ENCODE measurements around the gene DDX3Y. TPM values are rescaled to one million over a fixed set of nuclear protein-coding genes. Genes with fewer than 3 reads are reported as not detected.
A peak's percentile ranks its signal among the peaks of the same experiment; 100 is the strongest.

The DDX3Y gene
- polyA plus RNA-seq, 1 experiment, result 44.8 TPM

DNA sequence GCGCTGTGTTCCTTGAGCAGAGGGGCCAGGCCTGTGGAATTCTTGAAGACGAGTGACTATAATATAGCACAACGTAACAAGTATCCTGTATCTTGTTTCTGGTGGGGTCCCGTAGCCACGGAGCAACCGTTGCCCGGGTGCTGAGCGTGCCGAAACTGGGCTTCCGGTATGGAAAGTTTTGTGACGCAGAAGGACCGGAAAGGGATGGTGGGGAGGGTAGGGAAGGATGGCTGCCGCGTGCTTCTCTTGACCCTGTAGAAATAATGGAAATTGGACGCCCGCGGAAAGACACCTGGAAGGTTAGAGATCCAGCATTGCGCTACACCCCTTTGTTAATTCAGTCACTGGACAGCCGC lies 827 bp downstream of the DDX3Y start:
- H3K4me3 ChIP-seq (ENCODE audit: low read depth, low read length), result peak overlapping the region; percentile 85
- TF ChIP-seq, protein P1, sequence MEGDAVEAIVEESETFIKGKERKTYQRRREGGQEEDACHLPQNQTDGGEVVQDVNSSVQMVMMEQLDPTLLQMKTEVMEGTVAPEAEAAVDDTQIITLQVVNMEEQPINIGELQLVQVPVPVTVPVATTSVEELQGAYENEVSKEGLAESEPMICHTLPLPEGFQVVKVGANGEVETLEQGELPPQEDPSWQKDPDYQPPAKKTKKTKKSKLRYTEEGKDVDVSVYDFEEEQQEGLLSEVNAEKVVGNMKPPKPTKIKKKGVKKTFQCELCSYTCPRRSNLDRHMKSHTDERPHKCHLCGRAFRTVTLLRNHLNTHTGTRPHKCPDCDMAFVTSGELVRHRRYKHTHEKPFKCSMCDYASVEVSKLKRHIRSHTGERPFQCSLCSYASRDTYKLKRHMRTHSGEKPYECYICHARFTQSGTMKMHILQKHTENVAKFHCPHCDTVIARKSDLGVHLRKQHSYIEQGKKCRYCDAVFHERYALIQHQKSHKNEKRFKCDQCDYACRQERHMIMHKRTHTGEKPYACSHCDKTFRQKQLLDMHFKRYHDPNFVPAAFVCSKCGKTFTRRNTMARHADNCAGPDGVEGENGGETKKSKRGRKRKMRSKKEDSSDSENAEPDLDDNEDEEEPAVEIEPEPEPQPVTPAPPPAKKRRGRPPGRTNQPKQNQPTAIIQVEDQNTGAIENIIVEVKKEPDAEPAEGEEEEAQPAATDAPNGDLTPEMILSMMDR (IDR thresholded peaks at IDR 0.05; ENCODE audit: low read depth, low read length), result no peak

GRCh38 chrY:12905895-12906294 lies 1.2 kb downstream of the DDX3Y start:
- Histone ChIP-seq H3K27me3 (ENCODE audit: control insufficient read depth, insufficient read depth, low read length) (no peaks in the 10 kb centered on the region), H3K4me3 (ENCODE audit: low read depth, low read length) (peak overlapping the region; percentile 85), H3K27ac (ENCODE audit: low read depth, low read length) (peak overlapping the region; percentile 99), H3K9me3 (ENCODE audit: control insufficient read depth, insufficient read depth, low read length) (peaks cover 6% of the 10 kb centered on the region; the same call in 1 of the 2 replicates)
- ChIA-PET CTCF (no interaction called here), POLR2A (no interaction called here)
- no peak for DNase-seq (ENCODE audit: low read depth, low spot score)
- TF ChIP-seq, protein P1 (IDR thresholded peaks at IDR 0.05; ENCODE audit: low read depth, low read length), result no peak

More for the DNA sequence above, 827 bp downstream of the DDX3Y start:
- Histone ChIP-seq H3K27me3 (ENCODE audit: control insufficient read depth, insufficient read depth, low read length) (no peaks in the 10 kb centered on the region), H3K27ac (ENCODE audit: low read depth, low read length) (peak overlapping the region; percentile 99), H3K9me3 (ENCODE audit: control insufficient read depth, insufficient read depth, low read length) (peaks cover 6% of the 10 kb centered on the region; the same call in 1 of the 2 replicates)
- CTCF ChIA-PET, result no interaction called here
- peak; percentile 29 for DNase-seq (ENCODE audit: low read depth, low spot score)
- POLR2A ChIA-PET, result no interaction called here

DNA sequence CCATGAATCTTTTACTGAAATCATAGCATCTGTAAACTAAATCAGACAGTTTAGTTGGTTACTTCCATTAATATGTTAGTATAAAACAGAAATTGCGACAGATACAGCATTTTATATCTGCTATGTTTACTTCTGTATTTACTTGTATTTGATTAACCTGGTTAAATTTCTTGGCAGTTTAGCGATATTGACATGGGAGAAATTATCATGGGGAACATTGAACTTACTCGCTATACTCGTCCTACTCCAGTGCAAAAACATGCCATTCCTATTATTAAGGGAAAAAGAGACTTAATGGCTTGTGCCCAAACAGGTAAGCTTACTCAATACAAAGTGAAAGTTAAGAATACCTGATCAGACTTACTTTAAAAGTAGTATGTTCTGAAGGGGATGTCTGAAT lies 8.9 kb downstream of the DDX3Y start:
- H3K9me3 ChIP-seq (ENCODE audit: control insufficient read depth, insufficient read depth, low read length), result no peaks in the 10 kb centered on the region
- POLR2A ChIA-PET, result no interaction called here
- no peak for DNase-seq (ENCODE audit: low read depth, low spot score)
- TF ChIP-seq, protein P1 (IDR thresholded peaks at IDR 0.05; ENCODE audit: low read depth, low read length), result no peak
- H3K27ac ChIP-seq (ENCODE audit: low read depth, low read length), result no peak overlapping the region
- H3K27me3 ChIP-seq (ENCODE audit: control insufficient read depth, insufficient read depth, low read length), result no peaks in the 10 kb centered on the region
- no peak overlapping the region for H3K4me3 ChIP-seq (ENCODE audit: low read depth, low read length)
- CTCF ChIA-PET, result no interaction called here

GRCh38 chrY:12928043-12928442 lies 23.4 kb downstream of the DDX3Y start:
- TF ChIP-seq, protein P1 (IDR thresholded peaks at IDR 0.05; ENCODE audit: low read depth, low read length), result peak; percentile 17; the same call in 1 of the 2 replicates
- CTCF ChIA-PET, result no interaction called here
- Histone ChIP-seq H3K27ac (ENCODE audit: low read depth, low read length) (no peak overlapping the region), H3K9me3 (ENCODE audit: control insufficient read depth, insufficient read depth, low read length) (no peaks in the 10 kb centered on the region), H3K4me3 (ENCODE audit: low read depth, low read length) (no peak overlapping the region), H3K27me3 (ENCODE audit: control insufficient read depth, insufficient read depth, low read length) (no peaks in the 10 kb centered on the region)
- no peak for DNase-seq (ENCODE audit: low read depth, low spot score)
- POLR2A ChIA-PET, result no interaction called here

DNA sequence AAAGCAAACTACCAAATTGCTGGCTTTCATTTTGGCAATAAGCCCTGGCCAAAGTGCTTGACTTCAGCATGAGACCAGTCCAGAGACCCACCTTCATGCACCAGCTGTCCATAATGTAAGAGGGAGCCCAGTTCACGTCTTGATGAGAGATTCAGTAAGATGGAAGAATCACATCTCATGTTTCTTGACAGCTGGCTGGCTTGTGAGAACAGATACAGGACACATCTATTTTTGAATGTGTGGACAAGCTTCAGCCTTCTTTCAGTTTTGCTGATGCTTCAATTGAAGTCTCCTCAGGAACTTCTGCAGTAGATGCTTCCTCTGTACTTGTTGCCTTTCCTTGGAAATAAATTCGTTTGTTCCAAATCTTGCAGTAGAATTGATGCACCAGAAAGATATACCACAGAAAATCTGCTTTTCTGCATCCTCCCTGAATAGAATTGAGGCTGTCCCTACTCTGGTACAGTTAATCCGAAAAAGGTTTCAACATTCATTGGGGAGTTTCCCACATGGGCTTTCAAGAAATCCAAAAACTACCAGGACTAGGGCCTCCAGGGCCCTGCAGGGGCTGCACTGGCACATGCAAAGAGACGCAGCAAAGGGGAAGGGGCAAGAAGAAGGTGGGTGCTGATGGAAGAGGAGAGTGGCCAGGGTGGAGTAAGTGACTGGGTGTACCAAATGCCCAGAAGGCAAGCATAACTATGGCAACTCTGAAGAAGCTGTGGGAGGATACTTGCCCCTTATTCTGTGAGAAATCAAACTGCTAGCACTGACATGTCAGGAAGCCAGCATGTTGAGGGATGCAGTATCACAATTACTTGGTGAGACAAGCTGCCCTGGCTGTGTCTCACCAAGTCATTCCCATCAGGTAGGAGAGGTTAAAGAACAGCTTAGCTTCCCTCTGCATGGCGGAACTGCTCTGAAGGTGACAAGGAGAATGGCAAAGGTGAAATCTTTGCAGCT lies 37.3 kb downstream of the DDX3Y start:
- POLR2A ChIA-PET, result no interaction called here
- no peaks in the 10 kb centered on the region for H3K9me3 ChIP-seq (ENCODE audit: control insufficient read depth, insufficient read depth, low read length)

More for the DNA sequence above, 37.3 kb downstream of the DDX3Y start:
- Histone ChIP-seq H3K27me3 (ENCODE audit: control insufficient read depth, insufficient read depth, low read length) (no peaks in the 10 kb centered on the region), H3K27ac (ENCODE audit: low read depth, low read length) (no peak overlapping the region), H3K4me3 (ENCODE audit: low read depth, low read length) (no peak overlapping the region)
- CTCF ChIA-PET, result no interaction called here
- DNase-seq (ENCODE audit: low read depth, low spot score), result no peak
- TF ChIP-seq, protein P1 (IDR thresholded peaks at IDR 0.05; ENCODE audit: low read depth, low read length), result no peak

All from AG04450 (cell line).